Calu3 (cell line): ENCODE measurements around the gene MID1IP1. TPM values are rescaled to one million over a fixed set of nuclear protein-coding genes. Genes with fewer than 3 reads are reported as not detected.

Experiments
- BruUV-seq: library from RNA; stranded (reverse); fragments of 400-500 nt; replicated peaks from 2 replicates; lab custom pipeline; 2021; lab: Mats Ljungman, UMichigan
- CTCF ChIA-PET: fragments of 300-600 bp; sonication (Branson Sonifier 250); formaldehyde crosslinking; loops from one replicate; lab custom pipeline; 2022; ENCODE audit warnings: antibody characterized with exemption; lab: Charles Lee
- DNase-seq: peaks from one replicate; pipeline ENCODE4 v3.0.0; 2022
- H3K27ac Mint-ChIP-seq: one replicate; pipeline ENCODE4 v1.8.0; 2022; ENCODE audit warnings: mixed read lengths; ENCODE audit not compliant: unreplicated experiment
- H3K27me3 Mint-ChIP-seq: one replicate; pipeline ENCODE4 v1.8.0; 2022; ENCODE audit warnings: mixed read lengths; ENCODE audit not compliant: unreplicated experiment
- H3K36me3 Mint-ChIP-seq: one replicate; pipeline ENCODE4 v1.8.0; 2022; ENCODE audit warnings: mild to moderate bottlenecking, moderate library complexity, mixed read lengths; ENCODE audit not compliant: insufficient read depth, unreplicated experiment
- H3K4me1 Mint-ChIP-seq: one replicate; pipeline ENCODE4 v1.8.0; 2022; ENCODE audit warnings: mild to moderate bottlenecking, low read depth, mixed read lengths; ENCODE audit not compliant: unreplicated experiment
- H3K4me3 Mint-ChIP-seq: one replicate; pipeline ENCODE4 v1.8.0; 2022; ENCODE audit warnings: mild to moderate bottlenecking, low read depth, moderate library complexity, mixed read lengths; ENCODE audit not compliant: unreplicated experiment
- H3K9me3 Mint-ChIP-seq: one replicate; pipeline ENCODE4 v1.8.0; 2022; ENCODE audit warnings: low read depth, mixed read lengths; ENCODE audit not compliant: unreplicated experiment
- intact Hi-C: fragments of 100-400 bp; cut with micrococcal nuclease; formaldehyde crosslinking; loops from one replicate; pipeline ENCODE4 v1.10.0; 2022; ENCODE audit not compliant: unreplicated experiment
- total RNA-seq: library from RNA; stranded (reverse); gene quantifications from 2 replicates; pipeline ENCODE4 v1.2.3, GENCODE V29; 2022
- TF ChIP-seq, protein P1 (sequence below): fragments of 200-600 bp; IDR thresholded peaks from one replicate; pipeline ENCODE4 v1.8.0; 2022; ENCODE audit warnings: antibody characterized with exemption; ENCODE audit not compliant: unreplicated experiment

The MID1IP1 gene
- total RNA-seq, 1 experiment from 2014 or later: 46.7 TPM

GRCh38 chrX:38805432-38806389 is 4.5 kb downstream of the MID1IP1 start:
- H3K4me3 Mint-ChIP-seq: peak overlapping the region; percentile 97
- intact Hi-C loops: loop anchor here (2.0 to 5.0 kb wide), 3 partner anchors 77 to 211 kb away; no protein-coding TSS in a partner anchor
- H3K9me3 Mint-ChIP-seq: no peaks in the 10 kb centered on the region
- CTCF ChIA-PET: interaction anchor here (0.6 to 1.4 kb wide), 4 partner anchors 72 to 1202 kb away, joined by 3 to 7 read pairs (median 5); no protein-coding TSS in a partner anchor
- no TSS peak for BruUV-seq
- peaks cover 65% of the 10 kb centered on the region for H3K36me3 Mint-ChIP-seq
- H3K27ac Mint-ChIP-seq: peak overlapping the region; percentile 99
- peaks cover 9% of the 10 kb centered on the region for H3K4me1 Mint-ChIP-seq
- TF ChIP-seq, protein P1, sequence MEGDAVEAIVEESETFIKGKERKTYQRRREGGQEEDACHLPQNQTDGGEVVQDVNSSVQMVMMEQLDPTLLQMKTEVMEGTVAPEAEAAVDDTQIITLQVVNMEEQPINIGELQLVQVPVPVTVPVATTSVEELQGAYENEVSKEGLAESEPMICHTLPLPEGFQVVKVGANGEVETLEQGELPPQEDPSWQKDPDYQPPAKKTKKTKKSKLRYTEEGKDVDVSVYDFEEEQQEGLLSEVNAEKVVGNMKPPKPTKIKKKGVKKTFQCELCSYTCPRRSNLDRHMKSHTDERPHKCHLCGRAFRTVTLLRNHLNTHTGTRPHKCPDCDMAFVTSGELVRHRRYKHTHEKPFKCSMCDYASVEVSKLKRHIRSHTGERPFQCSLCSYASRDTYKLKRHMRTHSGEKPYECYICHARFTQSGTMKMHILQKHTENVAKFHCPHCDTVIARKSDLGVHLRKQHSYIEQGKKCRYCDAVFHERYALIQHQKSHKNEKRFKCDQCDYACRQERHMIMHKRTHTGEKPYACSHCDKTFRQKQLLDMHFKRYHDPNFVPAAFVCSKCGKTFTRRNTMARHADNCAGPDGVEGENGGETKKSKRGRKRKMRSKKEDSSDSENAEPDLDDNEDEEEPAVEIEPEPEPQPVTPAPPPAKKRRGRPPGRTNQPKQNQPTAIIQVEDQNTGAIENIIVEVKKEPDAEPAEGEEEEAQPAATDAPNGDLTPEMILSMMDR: no peak
- DNase-seq: peak; percentile 68
- H3K27me3 Mint-ChIP-seq: no peaks in the 10 kb centered on the region

DNA sequence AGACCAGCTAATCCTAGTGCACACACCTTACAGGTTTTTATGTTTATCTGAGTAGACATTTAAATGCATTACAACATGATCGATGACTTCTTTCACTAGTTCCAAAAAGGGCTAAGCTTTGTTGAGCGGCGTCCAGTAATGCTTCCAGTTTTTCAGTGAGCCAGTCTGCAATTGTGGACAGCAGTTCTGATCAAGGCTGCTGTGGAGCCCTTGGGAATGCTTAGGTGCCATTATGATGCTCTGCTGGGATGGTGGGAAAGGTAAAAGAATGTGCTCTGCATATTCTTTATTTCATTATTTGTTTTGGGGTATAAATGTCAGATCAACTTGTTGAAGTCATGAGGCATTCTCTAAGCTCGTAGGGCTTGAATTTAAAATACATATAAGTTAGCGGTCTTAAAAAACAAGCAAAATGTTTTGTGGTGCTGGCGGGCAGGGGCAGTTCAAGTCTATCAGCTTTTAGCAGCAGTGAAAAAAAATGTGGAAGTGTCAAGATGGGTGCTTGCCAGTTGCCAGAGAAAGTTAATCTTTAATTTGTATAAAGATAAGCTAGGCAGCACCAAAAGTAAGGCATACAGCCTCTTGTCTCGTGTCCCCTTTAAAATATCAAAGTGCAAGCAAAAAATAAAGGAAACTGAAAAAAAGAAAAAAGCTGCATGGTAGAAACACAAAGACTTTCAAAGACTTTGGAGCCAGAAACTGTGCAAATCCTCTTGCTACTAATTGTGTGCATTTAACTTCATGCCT is 5.8 kb downstream of the MID1IP1 start:
- BruUV-seq: no TSS peak
- H3K27ac Mint-ChIP-seq: peak overlapping the region; percentile 99
- intact Hi-C loops: loop anchor here (2.0 to 5.0 kb wide), 3 partner anchors 75 to 210 kb away; no protein-coding TSS in a partner anchor

DNA sequence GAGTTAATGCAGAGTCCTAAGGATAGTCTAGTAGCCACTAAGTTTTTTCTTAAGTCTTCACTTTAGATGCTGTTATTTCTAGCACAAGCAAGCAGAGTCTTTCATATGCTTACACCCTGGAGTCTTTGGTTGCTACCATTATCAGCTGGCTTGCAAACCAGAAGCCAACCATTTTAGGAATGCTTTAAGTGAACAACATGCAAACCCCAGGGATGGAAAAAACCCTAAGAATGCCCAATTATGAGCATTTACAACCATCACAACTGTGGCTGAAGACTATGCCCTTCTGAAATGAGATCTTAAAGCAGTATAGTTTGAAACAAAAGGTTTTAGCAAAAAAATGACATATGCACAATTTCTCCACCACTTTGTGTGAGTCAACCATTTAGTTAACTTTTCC is 6.6 kb downstream of the MID1IP1 start:
- intact Hi-C loops: loop anchor here (2.0 to 5.0 kb wide), 3 partner anchors 74 to 209 kb away; no protein-coding TSS in a partner anchor

More for the DNA sequence above, 5.8 kb downstream of the MID1IP1 start:
- H3K27me3 Mint-ChIP-seq: no peaks in the 10 kb centered on the region
- CTCF ChIA-PET: interaction anchor here (0.7 kb wide), 1 partner anchor 209 kb away, joined by 3 read pairs; no protein-coding TSS in a partner anchor
- H3K4me1 Mint-ChIP-seq: peaks cover 17% of the 10 kb centered on the region
- no peak for DNase-seq
- H3K4me3 Mint-ChIP-seq: peak overlapping the region; percentile 97
- TF ChIP-seq, protein P1: no peak
- peaks cover 52% of the 10 kb centered on the region for H3K36me3 Mint-ChIP-seq
- no peaks in the 10 kb centered on the region for H3K9me3 Mint-ChIP-seq

More for the DNA sequence above, 6.6 kb downstream of the MID1IP1 start:
- peaks cover 43% of the 10 kb centered on the region for H3K36me3 Mint-ChIP-seq
- CTCF ChIA-PET: no interaction called here
- no peak for DNase-seq
- BruUV-seq: no TSS peak
- H3K4me1 Mint-ChIP-seq: peaks cover 21% of the 10 kb centered on the region
- H3K27ac Mint-ChIP-seq: no peak overlapping the region
- TF ChIP-seq, protein P1: no peak
- H3K4me3 Mint-ChIP-seq: no peak overlapping the region
- H3K27me3 Mint-ChIP-seq: no peaks in the 10 kb centered on the region
- H3K9me3 Mint-ChIP-seq: no peaks in the 10 kb centered on the region
